Lower lobe of right lung (tissue), 2 donors: Measurements from ENCODE around the gene GAGE13. TPM values are rescaled to one million over a fixed set of nuclear protein-coding genes. Genes with fewer than 3 reads are reported as not detected.
"Not testable (repeated sequence)": the region's sequence is repeated elsewhere in the genome, so short reads cannot be mapped to it uniquely, and the experiment has no call there.

Experiments used
- ATAC-seq, 2 donors: fragments of 200-7000 bp; cut with Tn5 transposase; one replicate each; pipeline ENCODE4 v1.9.1; 2020 to 2022; ENCODE audit warnings: mild to moderate bottlenecking in 2 of 2, moderate library complexity in 2 of 2
- DNase-seq: peaks from one replicate; pipeline ENCODE4 v3.0.0-alpha.2; 2020
- H3K27ac ChIP-seq: fragments of 200-600 bp; one replicate; pipeline ENCODE4 v1.8.0; 2022
- H3K27me3 ChIP-seq: fragments of 200-600 bp; one replicate; pipeline ENCODE4 v1.8.0; 2022; ENCODE audit warnings: low read depth
- H3K36me3 ChIP-seq: fragments of 200-600 bp; one replicate; pipeline ENCODE4 v1.8.0; 2022; ENCODE audit warnings: mild to moderate bottlenecking
- H3K4me1 ChIP-seq: fragments of 200-600 bp; one replicate; pipeline ENCODE4 v1.8.0; 2022
- H3K4me3 ChIP-seq: fragments of 200-600 bp; one replicate; pipeline ENCODE4 v1.8.0; 2022; ENCODE audit warnings: mild to moderate bottlenecking
- H3K9me3 ChIP-seq: fragments of 200-600 bp; one replicate; pipeline ENCODE4 v1.8.0; 2022
- intact Hi-C: fragments of 100-400 bp; cut with DNase I; formaldehyde crosslinking; loops from one replicate; pipeline ENCODE4 v1.11.0; 2022
- total RNA-seq: library from RNA; stranded (reverse); fragmentation: NEBNext Ultra II Directional; extraction: Animal tissue kit (Norgen Biotek cat#: 25700); gene quantifications from one replicate; pipeline ENCODE4 v1.2.1, GENCODE V29; 2021
- donor health status: DM: no; HTN: yes; CAD: no; lungs with severe emphysema.

The GAGE13 gene
- total RNA-seq, 1 donor from 2014 or later, result not detected

DNA sequence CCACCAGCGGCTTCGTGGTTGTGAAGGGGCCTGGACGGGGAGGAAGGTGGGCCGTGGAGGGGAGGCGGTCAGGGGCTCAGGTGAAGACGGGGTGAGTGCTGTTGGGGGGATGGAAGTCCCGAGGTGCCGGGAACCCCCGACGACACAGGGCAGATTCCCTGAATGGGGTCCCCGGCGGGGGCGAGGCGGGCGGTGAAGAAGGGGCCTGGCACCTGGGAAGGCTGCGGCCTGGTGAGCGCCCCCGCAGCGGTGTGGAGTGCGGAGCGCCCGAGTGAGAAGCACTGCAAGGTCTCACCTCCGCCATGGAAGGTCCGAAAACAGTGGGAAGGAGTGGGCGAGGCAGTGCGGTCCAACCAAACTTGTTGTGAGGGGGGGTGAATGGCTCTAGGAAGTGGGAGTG lies 459 bp downstream of the GAGE13 start:
- H3K4me3 ChIP-seq, result not testable (repeated sequence)

DNA sequence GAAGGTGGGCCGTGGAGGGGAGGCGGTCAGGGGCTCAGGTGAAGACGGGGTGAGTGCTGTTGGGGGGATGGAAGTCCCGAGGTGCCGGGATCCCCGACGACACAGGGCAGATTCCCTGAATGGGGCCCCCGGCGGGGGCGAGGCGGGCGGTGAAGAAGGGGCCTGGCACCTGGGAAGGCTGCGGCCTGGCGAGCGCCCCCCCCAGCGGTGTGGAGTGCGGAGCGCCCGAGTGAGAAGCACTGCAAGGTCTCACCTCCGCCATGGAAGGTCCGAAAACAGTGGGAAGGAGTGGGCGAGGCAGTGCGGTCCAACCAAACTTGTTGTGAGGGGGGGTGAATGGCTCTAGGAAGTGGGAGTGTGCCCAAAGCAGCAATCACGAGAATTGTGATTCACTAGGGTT lies 10.1 kb downstream of the GAGE13 start:
- H3K4me1 ChIP-seq, intact Hi-C loops, H3K36me3 ChIP-seq, H3K27ac ChIP-seq, H3K4me3 ChIP-seq, H3K27me3 ChIP-seq, H3K9me3 ChIP-seq, ATAC-seq, DNase-seq: not testable (repeated sequence)

More for the DNA sequence above, 459 bp downstream of the GAGE13 start:
- H3K36me3 ChIP-seq, H3K4me1 ChIP-seq, intact Hi-C loops, ATAC-seq, H3K27ac ChIP-seq, H3K9me3 ChIP-seq, H3K27me3 ChIP-seq: not testable (repeated sequence)
- DNase-seq, result peak; percentile 51

DNA sequence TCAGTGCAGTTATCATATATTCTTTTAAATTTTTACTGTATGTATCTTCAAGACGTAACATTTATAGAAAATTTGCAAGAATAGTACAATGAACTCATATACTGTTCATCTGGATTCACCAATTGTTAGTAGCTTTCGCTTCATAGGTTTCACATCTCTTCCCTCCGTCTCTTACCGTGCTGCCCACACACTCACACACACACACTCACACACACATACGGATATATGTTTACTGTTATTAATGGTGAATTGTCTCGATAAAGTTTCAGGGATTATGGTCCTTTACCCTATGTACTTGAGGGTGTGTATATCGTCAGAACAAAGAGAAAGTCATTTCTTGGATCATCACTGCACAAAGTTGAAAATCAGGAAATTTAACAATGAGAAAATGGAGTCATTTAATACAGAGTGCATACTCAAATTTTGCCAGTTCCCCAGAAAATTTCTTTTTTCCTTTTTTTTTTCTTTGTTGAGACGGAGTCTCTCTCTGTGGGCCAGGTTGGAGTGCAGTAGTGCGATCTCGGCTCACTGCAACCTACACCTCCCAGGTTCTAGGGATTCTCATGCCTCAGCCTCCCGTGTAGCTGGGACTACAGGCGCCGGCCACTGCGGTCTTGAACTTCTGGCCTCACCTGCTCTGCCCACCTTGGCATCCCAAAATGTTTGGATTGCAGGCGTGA lies 13.3 kb downstream of the GAGE13 start:
- ATAC-seq, H3K27me3 ChIP-seq, DNase-seq, H3K4me1 ChIP-seq, H3K4me3 ChIP-seq, H3K36me3 ChIP-seq, intact Hi-C loops, H3K9me3 ChIP-seq, H3K27ac ChIP-seq: not testable (repeated sequence)

DNA sequence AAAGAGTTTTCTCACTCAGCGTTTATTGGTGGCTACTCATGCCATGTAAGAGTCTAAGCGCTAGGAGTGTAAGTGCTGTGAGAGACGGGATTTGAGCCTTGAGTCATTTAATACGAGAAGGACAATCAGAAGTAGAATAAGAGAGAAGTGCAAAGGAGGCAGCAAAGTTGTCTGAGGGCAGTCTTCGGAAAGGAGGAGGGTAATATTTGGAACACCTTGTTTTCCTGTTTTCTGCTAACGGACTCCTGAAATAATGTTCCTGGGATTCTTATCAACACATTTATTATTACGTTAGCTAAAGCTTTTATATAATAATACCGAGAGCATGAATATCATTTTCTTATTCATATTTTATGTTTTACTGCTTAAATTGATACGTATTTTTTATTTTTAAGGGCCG lies 14.0 kb downstream of the GAGE13 start:
- DNase-seq, H3K36me3 ChIP-seq, H3K4me1 ChIP-seq, H3K27me3 ChIP-seq, intact Hi-C loops, H3K9me3 ChIP-seq, ATAC-seq, H3K4me3 ChIP-seq, H3K27ac ChIP-seq: not testable (repeated sequence)

DNA sequence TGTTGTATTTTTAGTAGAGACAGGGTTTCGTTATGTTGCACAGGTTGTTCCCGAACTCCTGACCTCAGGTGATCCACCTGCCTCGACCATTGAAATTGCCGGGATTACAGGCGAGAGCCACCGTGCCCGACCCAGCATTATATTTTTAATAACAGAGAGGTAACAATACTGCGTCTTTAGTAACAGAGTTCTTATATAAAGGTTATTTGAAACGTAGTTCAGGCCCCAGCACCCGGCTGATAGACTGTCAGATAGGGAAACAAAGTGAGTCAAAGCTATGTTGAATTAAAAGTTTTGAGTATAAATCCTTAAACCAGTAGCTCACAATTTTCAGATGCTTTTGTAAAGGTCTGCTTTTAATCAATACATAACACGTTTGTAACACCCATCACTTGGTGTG lies 14.8 kb downstream of the GAGE13 start:
- H3K27me3 ChIP-seq, H3K9me3 ChIP-seq, H3K27ac ChIP-seq, H3K4me1 ChIP-seq, DNase-seq, H3K4me3 ChIP-seq, H3K36me3 ChIP-seq, intact Hi-C loops, ATAC-seq: not testable (repeated sequence)

Other genes starting within 250 kb of the GAGE13 start
- 19.1 TPM for gene GPKOW, start 207.8 kb upstream of the GAGE13 start, total RNA-seq
- gene MAGIX, start 168.8 kb upstream of the GAGE13 start, total RNA-seq, result 6.7 TPM
- gene PLP2, start 159.7 kb upstream of the GAGE13 start, total RNA-seq, result 91.8 TPM
- 13.1 TPM for gene PRICKLE3, start 145.2 kb upstream of the GAGE13 start, total RNA-seq
- gene SYP, start 131.4 kb upstream of the GAGE13 start, total RNA-seq, result 4.2 TPM
- gene CACNA1F, start 98.2 kb upstream of the GAGE13 start, total RNA-seq, result 1.4 TPM
- 19.8 TPM for gene CCDC22, start 96.1 kb upstream of the GAGE13 start, total RNA-seq
- not detected for gene FOXP3, start 66.9 kb upstream of the GAGE13 start, total RNA-seq
- gene PPP1R3F, start 61.8 kb upstream of the GAGE13 start, total RNA-seq, result 5.5 TPM
- gene GAGE10, start 27.9 kb upstream of the GAGE13 start, total RNA-seq, result not detected
- gene GAGE12J, start 9.5 kb upstream of the GAGE13 start, total RNA-seq, result not detected
- gene GAGE12C, start 200.6 kb downstream of the GAGE13 start, total RNA-seq, result not detected
- not detected for gene GAGE12D, start 210.2 kb downstream of the GAGE13 start, total RNA-seq
- gene GAGE12E, start 219.7 kb downstream of the GAGE13 start, total RNA-seq, result not detected
- not detected for gene GAGE12F, start 229.3 kb downstream of the GAGE13 start, total RNA-seq
- not detected for gene GAGE12G, start 238.8 kb downstream of the GAGE13 start, total RNA-seq
- gene GAGE12H, start 248.4 kb downstream of the GAGE13 start, total RNA-seq, result not detected